ENCODE data around the gene AHCY. TPM values are rescaled to one million over a fixed set of nuclear protein-coding genes. Genes with fewer than 3 reads are reported as not detected.
"Not testable (repeated sequence)": the region's sequence is repeated elsewhere in the genome, so short reads cannot be mapped to it uniquely, and the experiment has no call there.

AHCY gene
- total RNA-seq, 1 donor from 2014 or later = 328 TPM

DNA sequence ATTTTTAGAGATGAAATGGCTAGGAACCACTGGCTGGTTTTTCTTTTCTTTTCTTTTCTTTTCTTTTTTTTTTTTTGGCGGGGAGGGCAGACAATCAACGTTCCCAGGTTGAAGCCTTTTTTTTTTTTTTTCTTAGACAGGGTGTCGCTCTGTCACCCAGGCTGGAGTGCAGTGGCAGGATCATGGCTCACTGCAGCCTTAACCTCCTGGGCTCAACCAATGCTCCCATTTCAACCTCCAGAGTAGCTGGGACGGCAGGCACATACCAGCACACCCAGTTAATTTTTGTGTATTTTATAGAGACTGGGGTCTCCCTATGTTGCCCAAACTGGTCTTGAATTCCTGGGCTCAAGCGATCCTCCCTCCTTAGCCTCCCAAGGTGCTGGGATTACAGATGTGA lies 41.1 kb upstream of the AHCY start:
- no peak for TF ChIP-seq CTCF (IDR thresholded peaks at IDR 0.05; ENCODE audit: unreplicated experiment)
- Mint-ChIP-seq H3K27ac (no peak overlapping the region), H3K36me3 (ENCODE audit: insufficient read depth) (no peaks in the 10 kb centered on the region), H3K27me3 (no peaks in the 10 kb centered on the region), H3K9me3 (ENCODE audit: low read depth) (no peaks in the 10 kb centered on the region), H3K4me3 (ENCODE audit: low read depth) (no peak overlapping the region), H3K4me1 (ENCODE audit: low read depth) (peaks cover 4% of the 10 kb centered on the region)
- DNase-seq (ENCODE audit: low spot score, unreplicated experiment) = no peak

DNA sequence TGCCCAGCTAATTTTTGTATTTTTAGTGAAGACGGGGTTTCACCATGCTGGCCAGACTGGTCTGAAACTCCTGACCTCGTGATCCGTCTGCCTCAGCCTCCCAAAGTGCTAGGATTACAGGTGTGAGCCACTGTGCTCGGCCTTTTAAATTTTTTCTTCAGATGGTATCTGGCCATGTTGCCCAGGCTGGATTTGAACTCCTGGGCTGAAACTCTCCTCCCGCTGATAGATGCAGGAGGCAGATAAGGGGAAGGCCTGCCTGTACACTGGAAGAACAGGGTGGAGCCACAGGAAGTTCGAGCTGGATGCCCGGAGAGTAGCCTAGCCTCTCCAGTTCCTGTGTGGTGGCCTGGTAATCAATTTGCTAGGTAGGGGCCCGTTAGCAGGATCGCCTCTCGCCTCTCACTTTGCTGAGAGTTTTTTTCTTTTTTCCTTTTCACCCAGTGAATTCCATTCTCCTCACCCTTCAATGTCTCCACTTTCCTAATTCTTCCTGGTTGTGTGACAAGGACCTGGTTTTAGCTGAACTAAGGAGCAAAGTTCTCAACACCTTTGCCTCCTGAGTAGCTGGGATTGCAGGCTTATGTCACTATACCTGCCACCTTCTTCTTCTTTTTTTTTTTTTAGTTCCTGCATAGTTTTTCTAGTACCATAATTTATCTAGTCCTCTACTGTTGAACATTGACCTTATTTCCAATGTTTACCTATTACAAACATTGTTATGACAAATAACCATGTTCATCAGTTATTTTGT lies 40.5 kb upstream of the AHCY start:
- TF ChIP-seq CTCF (IDR thresholded peaks at IDR 0.05; ENCODE audit: unreplicated experiment) = no peak
- Mint-ChIP-seq H3K36me3 (ENCODE audit: insufficient read depth) (no peaks in the 10 kb centered on the region), H3K27me3 (no peaks in the 10 kb centered on the region), H3K27ac (peak overlapping the region; percentile 0), H3K4me3 (ENCODE audit: low read depth) (no peak overlapping the region), H3K4me1 (ENCODE audit: low read depth) (peaks cover 4% of the 10 kb centered on the region), H3K9me3 (ENCODE audit: low read depth) (no peaks in the 10 kb centered on the region)
- no peak for DNase-seq (ENCODE audit: low spot score, unreplicated experiment)

DNA sequence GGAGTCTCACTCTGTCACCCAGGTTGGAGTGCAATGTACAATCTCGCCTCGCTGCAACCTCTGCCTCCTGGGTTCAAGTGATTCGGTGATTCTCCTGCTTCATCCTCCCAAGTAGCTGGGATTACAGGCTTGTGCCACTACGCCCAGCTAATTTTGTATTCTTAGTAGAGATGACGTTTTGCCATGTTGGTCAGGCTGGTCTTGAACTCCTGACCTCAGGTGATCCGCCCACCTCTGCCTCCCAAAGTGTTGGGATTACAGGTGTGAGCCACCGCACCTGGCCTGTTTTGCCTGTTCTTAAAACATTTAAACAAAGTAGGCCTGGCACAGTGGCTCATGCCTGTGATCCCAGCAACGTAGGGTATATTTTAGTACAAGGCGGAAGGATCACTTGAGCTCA lies 38.0 kb upstream of the AHCY start:
- H3K4me1 Mint-ChIP-seq (ENCODE audit: low read depth); H3K27me3 Mint-ChIP-seq; H3K27ac Mint-ChIP-seq; DNase-seq (ENCODE audit: low spot score, unreplicated experiment); H3K9me3 Mint-ChIP-seq (ENCODE audit: low read depth); H3K36me3 Mint-ChIP-seq (ENCODE audit: insufficient read depth); H3K4me3 Mint-ChIP-seq (ENCODE audit: low read depth): not testable (repeated sequence)

- H3K27ac Mint-ChIP-seq = not testable (repeated sequence)
These were observed 37.6 kb upstream of the AHCY start for GRCh38 chr20:34340726-34341125.

DNA sequence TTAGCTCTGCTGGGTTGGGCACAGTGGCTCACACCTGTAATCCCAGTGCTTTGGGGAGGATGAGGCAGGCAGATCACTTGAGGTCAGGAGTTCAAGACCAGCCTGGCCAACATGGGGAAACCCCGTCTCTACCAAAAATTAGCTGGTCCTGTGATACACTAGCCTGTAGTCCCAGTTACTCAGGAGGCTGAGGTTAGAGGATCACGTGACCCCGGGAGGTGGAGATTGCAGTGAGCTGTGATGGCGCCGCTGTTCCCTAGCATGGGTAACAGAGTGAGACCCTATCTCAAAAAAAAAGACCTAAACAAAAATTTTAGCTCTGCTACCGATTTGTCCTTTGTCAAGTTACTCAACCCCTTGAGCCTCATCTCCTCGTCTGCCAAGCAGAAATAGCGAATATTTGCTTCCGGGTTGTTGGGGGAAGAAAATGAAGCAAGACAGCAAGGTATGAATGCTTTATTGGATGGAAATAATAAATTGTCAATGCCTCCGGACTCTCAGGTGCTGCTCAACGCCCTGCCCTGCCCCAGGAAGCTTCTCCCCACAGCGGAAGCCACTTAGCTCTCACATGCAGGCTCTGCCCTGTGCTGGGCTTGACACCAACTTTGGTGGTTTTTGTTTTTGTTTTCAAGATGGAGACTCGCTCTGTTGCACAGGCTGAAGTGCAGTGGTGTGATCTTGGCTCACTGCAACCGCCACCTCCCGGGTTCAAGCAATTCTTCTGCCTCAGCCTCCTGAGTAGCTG lies 35.0 kb upstream of the AHCY start:
- no peak for TF ChIP-seq CTCF (IDR thresholded peaks at IDR 0.05; ENCODE audit: unreplicated experiment)

More at GRCh38 chr20:34340726-34341125, 37.6 kb upstream of the AHCY start:
- not testable (repeated sequence) for H3K4me1 Mint-ChIP-seq (ENCODE audit: low read depth); H3K36me3 Mint-ChIP-seq (ENCODE audit: insufficient read depth); DNase-seq (ENCODE audit: low spot score, unreplicated experiment); H3K27me3 Mint-ChIP-seq; H3K9me3 Mint-ChIP-seq (ENCODE audit: low read depth); H3K4me3 Mint-ChIP-seq (ENCODE audit: low read depth)

GRCh38 chr20:34337544-34337943 lies 34.4 kb upstream of the AHCY start:
- Mint-ChIP-seq H3K27ac (no peak overlapping the region), H3K9me3 (ENCODE audit: low read depth) (no peaks in the 10 kb centered on the region), H3K36me3 (ENCODE audit: insufficient read depth) (no peaks in the 10 kb centered on the region), H3K4me1 (ENCODE audit: low read depth) (peaks cover 1% of the 10 kb centered on the region), H3K27me3 (no peaks in the 10 kb centered on the region), H3K4me3 (ENCODE audit: low read depth) (no peak overlapping the region)
- no peak for TF ChIP-seq CTCF (IDR thresholded peaks at IDR 0.05; ENCODE audit: unreplicated experiment)
- no peak for DNase-seq (ENCODE audit: low spot score, unreplicated experiment)

More for the DNA sequence above, 35.0 kb upstream of the AHCY start:
- H3K27me3 Mint-ChIP-seq = no peaks in the 10 kb centered on the region
- H3K4me1 Mint-ChIP-seq (ENCODE audit: low read depth) = peaks cover 1% of the 10 kb centered on the region
- H3K27ac Mint-ChIP-seq = no peak overlapping the region
- no peaks in the 10 kb centered on the region for H3K9me3 Mint-ChIP-seq (ENCODE audit: low read depth)
- DNase-seq (ENCODE audit: low spot score, unreplicated experiment) = no peak
- H3K36me3 Mint-ChIP-seq (ENCODE audit: insufficient read depth) = no peaks in the 10 kb centered on the region
- H3K4me3 Mint-ChIP-seq (ENCODE audit: low read depth) = no peak overlapping the region
